ENCODE results near the gene TRMT11.

TRMT11 gene

DNA sequence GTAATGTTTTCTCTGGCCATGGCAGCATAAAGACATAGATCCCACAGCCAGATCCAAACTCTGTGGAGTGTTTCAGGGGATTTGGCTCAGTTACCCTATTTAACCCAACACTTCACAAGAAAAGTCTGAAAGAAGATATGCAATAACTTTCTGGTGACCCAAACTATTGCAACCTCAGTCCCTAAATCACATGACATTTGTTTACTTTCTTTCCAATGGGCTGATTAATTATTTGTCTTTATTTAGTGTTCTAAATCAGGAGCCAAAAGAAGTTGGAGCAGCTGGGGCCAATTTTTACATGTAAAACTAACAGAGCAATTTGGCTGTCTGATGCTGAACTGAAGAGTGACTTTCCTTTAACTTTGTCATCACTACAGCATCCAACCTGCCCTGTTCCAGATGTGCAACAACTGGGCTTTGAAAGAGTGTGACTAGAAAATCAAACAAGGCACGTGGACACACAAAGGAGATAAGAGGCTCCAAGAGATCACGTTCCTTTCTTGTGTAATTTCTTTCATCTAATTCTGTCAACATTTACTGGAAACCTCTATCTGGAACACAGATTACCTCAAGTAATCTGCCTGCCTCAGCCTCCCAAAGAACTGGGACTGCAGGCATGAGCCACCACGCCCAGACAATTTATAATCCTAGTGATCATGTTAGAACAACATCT is 90.8 kb downstream of the TRMT11 start:
- DNase-seq (ENCODE audit: low spot score), result no peak

DNA sequence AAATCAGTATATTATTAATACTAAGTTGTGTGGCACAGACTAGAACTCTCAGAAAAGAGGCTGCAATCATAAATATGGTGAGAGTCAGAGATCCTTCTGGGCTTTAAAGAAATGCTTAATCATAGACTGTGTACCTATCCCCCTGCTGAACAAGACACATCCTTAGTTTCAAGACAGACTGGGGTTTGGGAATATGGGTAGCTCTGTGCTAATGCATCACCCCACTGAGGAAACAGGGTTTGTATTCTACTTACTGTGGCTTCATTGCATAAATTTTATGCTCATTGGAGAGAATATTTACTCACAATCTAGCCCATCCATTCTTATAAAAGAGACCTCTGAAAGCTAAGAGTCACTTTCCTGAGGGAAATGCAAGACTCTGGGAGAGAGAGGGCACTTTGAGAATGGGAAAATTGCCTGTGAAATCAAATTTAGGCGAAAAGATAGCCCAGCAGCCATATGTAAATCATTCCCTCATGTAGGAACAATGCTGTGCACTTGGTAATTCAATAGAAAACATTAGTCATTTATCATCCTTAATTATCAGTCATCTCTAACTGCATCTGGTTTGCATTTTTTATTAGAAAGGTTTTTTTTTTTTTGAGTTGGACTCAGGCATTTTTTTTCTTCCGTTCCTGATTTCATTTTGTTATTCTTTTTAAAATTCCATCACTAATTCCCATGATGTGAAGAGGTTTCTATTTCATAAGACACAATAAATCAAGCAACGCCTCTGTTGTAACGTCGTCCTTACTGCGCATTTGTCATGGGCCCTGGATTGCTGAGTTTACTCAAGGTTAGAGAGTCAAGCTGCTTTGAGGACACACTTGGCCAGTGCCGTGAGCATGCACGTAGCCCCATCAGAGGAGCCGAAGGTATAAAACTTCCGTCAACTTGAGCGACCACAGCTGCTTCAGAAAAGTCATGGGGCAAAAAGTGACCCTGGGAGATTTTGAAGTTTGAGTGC is 91.8 kb downstream of the TRMT11 start:
- DNase-seq (ENCODE audit: low spot score), result no peak

DNA sequence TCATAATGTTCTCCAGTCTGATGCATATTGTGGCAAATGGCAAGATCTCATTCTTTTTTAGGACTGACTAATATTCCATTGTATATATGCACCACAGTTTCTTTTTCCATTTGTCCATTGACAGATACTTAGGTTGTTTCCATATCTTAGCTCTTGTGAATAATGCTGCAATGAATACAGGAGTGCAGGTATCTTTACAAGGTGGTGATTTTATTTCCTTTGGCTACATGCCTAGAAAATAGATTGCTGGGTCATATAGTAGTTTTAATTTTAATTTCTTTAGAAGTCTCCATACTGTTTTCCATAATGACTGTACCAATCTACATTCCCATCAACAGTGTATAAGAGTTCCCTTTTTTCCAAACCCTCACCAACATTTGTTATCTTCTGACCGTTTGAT is 97.5 kb downstream of the TRMT11 start:
- DNase-seq (ENCODE audit: low spot score), result no peak

DNA sequence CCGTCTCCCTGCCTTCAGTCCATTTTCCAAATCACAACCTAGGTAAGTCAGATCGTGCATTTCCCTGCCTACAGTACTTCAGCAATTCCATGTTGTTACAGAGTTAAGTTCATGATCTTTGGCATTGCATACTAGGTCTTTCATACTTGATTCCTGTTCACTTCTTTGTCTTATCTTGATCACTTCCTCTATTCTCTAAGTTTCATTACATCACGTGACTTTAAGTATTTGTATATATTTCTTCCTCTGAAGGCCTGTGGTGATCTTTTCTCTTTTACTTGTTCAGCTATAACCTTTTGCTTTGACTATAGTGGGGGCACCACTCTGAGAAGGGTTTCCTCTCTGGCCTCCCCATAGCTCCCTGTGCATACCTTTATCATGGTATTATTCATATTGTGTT is 100.2 kb downstream of the TRMT11 start:
- DNase-seq (ENCODE audit: low spot score), result no peak

Measured in ecto neural progenitor cell (in vitro differentiated cells).